B cell (primary cell): ENCODE data around the gene PDZD8.

Experiments used
- EZH2 ChIP-seq: IDR thresholded peaks from 2 replicates; pipeline ENCODE4 v1.6.1; 2012; ENCODE audit warnings: borderline replicate concordance, low read depth, mild to moderate bottlenecking, moderate library complexity, low read length; ENCODE audit not compliant: insufficient read depth, poor library complexity, severe bottlenecking
- TF ChIP-seq, protein P1 (sequence below): fragments of 200-600 bp; IDR thresholded peaks from one replicate; pipeline ENCODE4 v1.8.0; 2022; ENCODE audit warnings: antibody characterized with exemption, mild to moderate bottlenecking

DNA sequence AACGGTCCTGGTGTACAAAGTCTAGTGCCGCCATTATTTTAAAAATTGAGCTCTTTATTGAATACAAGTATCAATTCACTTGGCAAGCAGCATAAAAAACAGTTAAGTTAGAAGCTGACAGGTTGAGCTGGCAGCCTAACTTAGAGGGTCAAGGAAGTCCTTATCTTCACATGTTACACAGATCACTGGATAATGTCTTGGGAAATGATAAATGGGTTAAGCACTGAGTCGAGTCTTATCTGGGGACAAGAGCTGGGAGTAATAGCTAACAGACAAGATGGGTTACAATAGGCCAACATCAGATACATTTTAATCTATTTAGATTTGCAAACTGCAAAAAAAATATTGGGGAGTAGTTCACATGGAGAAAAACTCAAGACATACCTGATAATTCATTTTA is 100.1 kb downstream of the PDZD8 start:
- TF ChIP-seq, protein P1, sequence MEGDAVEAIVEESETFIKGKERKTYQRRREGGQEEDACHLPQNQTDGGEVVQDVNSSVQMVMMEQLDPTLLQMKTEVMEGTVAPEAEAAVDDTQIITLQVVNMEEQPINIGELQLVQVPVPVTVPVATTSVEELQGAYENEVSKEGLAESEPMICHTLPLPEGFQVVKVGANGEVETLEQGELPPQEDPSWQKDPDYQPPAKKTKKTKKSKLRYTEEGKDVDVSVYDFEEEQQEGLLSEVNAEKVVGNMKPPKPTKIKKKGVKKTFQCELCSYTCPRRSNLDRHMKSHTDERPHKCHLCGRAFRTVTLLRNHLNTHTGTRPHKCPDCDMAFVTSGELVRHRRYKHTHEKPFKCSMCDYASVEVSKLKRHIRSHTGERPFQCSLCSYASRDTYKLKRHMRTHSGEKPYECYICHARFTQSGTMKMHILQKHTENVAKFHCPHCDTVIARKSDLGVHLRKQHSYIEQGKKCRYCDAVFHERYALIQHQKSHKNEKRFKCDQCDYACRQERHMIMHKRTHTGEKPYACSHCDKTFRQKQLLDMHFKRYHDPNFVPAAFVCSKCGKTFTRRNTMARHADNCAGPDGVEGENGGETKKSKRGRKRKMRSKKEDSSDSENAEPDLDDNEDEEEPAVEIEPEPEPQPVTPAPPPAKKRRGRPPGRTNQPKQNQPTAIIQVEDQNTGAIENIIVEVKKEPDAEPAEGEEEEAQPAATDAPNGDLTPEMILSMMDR: no peak
- no peak for TF ChIP-seq EZH2
